Activated CD4-positive, alpha-beta T cell treated with anti-CD3 and anti-CD28 coated beads, Interleukin-2, amount 50 U/mL, for 4 hours (primary cell): ENCODE data around the gene ZCCHC24.
"Not testable (repeated sequence)": the region's sequence is repeated elsewhere in the genome, so short reads cannot be mapped to it uniquely, and the experiment has no call there.

Experiments used
- DNase-seq, 2 experiments: peaks; one replicate each; pipeline ENCODE4 v3.0.0-alpha.2; 2020

The ZCCHC24 gene

DNA sequence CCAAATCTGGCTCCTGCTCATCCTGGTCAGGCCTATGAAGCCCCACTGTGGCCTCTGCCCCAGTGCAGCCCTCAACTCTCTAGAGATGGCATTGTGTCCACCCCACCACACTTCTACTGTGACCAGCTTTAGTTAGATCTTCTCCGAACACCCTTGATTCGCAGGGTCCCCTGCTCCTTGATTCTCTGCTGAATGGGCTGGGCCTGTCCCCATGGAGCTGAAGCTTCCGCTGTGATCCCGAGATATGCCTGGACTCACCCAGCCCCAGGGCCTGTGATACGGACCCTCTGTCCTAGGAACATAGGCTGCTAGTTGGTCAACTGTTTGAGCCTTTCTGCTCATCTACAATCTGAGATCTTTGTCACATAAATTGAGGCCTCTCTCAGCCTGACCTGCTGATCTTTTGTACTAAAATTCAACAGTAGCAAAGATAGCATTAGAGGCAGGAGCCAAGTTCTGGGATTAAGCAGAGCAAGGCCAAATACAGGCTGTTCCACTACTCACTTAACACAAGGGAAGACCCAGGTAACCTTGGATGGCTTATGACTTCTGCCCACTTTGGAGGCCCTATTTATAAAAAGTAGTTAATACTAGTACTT is 104.7 kb downstream of the ZCCHC24 start:
- no peak for DNase-seq

DNA sequence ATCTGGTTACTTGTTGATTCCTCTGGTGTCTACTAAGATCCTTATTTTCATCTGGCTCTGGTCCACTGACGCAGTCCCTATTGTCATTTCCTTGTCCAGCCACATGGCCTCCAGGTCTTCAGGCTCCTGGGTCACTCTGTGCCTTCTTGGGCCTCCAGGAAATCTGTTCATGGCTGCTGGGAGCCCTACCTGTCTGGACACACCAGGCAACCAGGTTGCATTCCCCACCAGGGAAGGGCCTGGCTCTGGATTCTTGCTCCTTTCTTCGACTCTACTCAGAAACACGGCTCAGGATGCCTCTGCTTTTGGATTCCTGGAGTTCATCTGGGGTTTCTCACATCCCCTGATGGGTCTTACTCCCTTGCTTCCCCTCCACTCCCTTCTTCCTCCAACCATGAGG is 106.2 kb downstream of the ZCCHC24 start:
- no peak for DNase-seq

DNA sequence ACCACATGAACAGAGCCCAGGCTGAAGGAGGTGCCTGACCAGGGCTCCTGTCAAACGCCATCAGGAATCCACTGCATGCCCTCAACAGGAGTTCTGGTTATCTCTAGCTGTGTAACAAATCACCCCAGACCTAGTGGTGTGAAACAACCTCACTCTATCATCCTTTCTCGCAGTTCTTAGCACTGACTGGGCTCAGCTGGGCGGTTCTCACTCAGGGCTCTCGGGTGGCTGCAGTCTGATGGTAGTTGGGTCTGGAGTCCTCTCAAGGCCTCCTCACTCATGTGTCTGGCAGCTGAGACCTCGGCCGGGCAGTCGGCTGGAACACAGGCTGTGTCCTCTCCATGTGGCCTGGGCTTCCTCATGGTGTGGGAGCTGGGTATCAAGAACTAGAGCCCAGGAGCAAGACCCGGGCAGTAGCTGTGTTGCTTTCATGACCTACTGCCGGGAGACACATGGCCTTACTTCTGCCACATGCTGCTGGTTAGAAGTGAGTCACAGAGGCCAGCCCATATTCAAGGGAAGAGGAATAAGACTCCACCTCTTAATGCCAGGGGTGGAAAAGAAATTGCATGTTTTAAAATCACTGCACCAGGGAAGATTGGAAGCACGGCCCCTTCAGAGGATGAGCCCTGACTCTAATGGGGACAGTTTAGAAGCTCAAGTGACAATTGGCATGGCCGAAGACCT is 107.5 kb downstream of the ZCCHC24 start:
- DNase-seq = not testable (repeated sequence)

DNA sequence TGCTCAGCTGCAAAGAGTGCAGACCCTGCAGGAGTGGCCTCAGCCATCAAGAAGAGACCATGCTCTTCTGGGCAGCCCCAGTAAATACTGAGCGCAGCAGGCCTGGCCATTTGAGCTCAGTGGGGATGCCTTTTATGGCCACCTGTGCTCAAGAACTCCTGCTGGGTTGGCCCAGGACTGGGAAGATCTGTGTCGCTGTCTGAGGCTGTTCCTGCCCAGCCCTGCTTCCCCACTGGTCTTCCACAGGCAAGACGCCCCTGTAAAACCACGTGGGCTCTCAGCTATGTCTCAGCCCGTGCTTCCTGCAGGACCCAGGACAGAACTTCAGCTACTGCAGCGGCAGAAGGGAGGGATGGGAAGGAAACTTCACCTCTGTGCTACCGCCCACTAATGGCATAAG is 108.7 kb downstream of the ZCCHC24 start:
- no peak for DNase-seq

DNA sequence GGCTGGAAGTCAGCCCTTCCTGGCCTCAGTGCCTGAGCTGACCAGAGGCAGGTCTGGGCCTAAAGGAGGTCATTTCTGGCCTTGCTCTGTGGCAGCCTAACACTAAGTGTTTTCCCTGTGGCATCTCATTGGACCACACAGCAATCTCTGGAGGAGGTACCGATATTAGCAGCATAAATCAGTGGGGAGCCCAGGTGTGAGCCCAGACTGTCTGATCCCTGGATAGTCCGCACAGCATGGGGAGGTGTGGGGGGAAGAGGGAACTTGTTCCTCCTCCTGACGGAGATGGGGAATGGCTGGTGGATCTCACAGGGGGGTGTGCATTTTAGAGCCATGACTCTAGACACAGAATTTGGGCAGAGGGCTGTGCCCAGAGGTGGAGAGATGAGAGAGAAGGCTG is 109.1 kb downstream of the ZCCHC24 start:
- no peak for DNase-seq

DNA sequence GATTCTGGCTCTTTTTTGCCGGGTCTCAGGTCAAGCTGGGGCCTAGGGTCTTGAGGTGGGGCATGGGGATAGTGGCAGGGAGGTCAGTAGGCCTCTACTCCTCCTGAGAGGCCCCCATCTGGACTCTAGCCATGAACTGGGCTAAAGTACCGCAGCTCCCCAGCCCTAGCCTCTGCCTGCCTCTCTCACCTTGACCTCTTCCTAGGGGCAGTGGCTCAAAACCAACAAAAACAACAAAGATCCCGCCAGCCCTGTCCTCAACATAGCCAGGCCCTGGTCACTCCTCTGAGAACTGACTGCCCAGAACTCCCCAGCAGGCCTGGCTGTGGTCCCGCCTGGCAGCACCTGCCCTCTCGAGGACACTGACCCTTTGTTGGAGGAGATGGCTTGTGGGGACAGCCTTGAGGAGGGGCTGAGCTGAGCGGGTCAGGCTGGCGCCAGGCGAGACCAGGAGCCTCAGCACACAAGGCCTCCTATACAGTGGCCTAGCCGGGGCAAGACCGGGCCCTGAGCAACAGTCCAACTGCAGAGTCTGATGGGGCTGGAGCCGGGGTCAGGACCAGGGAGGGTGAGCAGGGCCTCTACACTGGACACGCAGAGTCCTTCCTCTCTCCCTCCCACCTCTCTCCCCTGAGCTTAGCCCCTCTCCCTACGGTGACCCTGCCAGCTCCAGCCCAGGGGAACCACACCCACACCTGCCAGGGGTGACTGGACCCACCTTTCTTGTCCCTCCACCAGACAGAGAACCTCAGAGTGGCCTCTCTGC is 109.8 kb downstream of the ZCCHC24 start:
- DNase-seq = no peak

DNA sequence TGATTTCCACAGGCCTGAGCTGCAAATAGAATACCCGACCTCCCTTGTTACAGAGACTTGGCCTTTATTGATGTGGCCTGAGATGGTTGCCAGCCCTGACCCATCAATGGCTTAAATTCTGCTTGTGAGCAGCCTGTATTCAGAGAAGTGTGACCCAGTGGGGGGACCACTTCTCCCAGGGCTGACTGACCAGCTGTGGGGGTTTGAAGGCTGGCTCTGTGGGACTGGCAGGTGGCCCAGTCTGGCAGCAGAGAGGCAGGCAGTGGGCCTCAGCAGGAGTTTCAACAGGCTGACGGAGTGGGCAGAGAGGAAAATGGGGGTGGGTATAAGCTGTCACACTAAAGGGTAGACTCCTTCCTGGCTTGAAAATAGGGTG is 110.3 kb downstream of the ZCCHC24 start:
- no peak for DNase-seq

DNA sequence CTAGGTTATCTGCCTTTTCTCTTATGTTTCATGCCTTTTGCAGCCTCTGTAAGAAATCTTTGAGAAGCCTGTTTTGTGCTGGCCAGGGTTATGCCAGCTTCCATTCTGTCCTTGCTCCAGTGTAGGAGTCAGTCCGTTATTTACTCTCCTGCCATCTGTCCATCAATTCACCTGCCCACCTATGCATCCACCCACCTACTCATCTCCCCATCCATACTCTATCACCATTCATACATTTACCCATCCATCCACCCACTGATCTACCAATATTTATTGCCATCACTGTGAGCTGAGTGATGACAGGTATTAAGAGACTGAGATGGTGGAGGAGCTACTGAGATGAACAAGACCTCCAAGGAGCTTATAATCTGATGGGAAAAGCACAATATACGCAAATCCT is 110.9 kb downstream of the ZCCHC24 start:
- no peak for DNase-seq

DNA sequence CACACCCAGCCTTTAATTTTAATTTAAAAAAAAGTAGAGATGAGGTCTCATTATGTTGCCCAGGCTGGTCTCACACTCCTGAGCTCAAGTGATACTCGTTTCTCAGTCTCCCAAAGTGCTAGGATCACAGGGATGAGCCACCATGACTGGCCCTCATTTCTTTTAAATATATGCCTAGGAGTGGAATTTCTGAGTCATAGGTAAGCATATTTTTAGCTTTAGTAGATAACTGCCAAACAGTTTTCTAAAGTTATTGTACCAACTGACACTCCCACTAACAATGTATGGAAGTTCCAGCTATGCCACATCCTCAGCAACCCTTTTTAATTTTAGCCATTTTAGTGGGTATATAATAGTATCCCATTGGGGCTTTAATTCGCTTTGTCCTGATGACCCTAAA is 111.9 kb downstream of the ZCCHC24 start:
- no peak for DNase-seq

DNA sequence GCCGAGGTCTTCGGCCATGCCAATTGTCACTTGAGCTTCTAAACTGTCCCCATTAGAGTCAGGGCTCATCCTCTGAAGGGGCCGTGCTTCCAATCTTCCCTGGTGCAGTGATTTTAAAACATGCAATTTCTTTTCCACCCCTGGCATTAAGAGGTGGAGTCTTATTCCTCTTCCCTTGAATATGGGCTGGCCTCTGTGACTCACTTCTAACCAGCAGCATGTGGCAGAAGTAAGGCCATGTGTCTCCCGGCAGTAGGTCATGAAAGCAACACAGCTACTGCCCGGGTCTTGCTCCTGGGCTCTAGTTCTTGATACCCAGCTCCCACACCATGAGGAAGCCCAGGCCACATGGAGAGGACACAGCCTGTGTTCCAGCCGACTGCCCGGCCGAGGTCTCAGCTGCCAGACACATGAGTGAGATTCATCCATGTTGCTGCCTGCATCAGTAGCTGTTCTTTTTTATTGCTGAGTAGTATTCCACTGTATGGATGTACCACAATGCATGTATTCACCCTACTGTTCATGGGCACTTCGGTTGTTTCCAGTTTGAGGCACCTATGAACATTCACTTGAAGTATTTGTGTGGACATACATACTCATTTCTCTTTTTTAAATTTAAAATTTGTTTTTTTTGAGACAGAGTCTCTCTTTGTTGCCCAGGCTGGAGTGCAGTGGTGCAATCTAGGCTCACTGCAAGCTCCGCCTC is 112.7 kb downstream of the ZCCHC24 start:
- DNase-seq = not testable (repeated sequence)
